HG03439 (cell line): ENCODE measurements around the gene SLX1A.
"Not testable (repeated sequence)": the region's sequence is repeated elsewhere in the genome, so short reads cannot be mapped to it uniquely, and the experiment has no call there.

ENCODE experiments used
- ATAC-seq: cut with Tn5 transposase; IDR thresholded peaks from one replicate; pipeline ENCODE4 v1.9.1; 2021; ENCODE audit warnings: mild to moderate bottlenecking, moderate library complexity; ENCODE audit not compliant: unreplicated experiment

Gene SLX1A

DNA sequence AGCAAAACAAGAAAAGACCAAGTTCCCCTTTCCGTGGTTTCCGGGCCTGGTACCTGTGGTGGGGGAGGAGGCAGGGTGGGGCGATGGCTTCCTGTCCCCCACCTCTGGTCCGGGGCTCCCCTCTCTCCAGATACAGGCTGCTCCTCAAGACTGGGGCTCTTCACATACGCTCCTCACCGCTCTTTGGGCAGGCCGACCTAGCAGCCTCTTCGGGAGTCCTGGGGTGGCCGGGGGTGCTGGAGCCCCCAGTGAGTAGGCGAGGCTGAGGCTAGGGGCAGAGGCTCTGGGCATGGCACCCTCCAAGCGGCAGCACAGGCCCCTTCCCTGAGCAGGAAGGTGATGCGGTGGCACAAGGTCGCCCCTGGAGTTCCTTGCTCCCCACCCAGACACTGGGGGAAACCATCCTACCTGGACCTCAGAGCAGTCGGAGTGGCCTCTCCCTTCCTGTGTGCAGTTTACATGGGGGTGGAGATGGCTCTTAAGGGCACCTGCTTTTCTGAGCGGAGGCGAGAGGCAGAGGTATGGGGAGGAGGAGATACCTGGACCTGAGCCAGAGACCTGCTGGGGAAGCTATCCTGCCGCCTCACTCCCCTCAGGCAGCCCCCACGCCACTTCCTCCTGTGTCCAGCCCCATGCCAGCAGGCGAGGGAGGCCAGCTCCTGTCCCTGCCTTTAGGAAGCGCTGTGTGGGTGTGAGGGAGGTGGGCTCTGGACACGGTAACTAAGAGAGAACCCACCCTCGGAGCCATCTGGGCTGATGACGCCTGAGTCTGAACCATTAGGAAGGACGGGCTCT lies 9.4 kb upstream of the SLX1A start:
- ATAC-seq, result peak; percentile 26

DNA sequence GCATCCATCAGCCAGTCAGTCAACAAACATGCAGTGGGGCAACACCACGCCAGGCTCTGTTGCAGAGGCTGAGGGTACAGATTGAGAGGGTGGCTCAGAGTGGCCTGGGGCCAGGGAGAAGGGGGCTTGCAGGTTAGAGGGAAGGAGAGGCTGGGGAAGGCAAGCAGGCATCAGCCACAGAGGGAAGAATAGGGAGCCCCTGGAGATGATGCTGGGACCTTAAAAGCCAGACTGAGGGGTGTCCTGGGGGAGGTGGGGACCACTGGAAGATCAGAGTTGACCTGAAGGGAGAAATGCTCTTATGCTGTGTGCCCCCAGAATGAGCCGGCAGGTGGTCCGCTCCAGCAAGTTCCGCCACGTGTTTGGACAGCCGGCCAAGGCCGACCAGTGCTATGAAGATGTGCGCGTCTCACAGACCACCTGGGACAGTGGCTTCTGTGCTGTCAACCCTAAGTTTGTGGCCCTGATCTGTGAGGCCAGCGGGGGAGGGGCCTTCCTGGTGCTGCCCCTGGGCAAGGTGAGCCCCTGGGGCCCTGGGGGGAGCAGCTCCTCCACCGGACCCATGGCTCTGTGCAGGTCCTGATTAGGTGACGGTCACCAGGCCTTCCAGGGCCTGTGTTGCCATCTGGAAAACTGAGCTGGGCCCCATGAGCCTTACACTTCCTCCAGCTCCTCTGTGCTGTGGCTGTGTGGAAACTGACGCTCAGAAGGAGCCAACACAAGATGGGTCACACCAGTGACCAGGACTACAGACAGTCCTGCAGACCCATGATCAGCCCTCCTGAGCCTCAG lies 8.6 kb upstream of the SLX1A start:
- ATAC-seq, result no peak

DNA sequence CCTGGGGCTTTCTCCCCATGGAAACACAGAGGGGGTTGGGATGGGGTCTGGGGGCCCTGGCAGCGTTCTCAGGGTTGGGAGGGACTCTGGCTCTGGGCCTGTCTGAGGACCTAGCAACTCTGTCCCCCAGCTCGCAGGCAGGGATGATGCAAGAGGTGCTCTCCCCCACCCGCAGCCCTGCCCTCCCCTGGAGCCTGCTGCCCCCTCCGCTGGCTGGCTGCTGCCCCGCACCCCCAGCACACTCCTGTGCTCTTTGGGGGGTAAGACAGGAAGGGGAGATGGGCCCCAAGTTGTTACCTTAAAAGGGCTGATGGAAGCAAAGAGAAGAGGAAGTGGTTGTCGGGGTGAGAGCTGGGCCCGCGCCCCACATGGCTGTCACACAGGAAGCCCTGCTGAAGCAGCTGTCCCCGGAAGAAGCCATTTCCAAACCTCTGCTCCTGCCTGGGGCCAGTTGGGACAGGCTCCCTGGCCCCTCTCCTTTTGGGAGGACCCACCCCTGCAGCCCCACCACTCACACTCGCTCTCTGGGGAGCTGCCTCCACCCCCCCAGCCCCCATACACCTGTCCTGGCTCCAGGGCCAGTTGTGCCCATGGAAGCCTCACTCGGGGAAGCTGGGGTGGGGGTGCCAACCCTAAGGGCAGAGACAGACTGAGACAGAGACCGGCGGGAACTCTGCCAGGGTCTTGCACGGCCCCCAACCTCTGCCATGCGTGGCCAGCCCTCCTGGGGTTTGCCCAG lies 7.8 kb upstream of the SLX1A start:
- ATAC-seq, result no peak

GRCh38 chr16:30186444-30186781 lies 7.3 kb upstream of the SLX1A start:
- ATAC-seq, result no peak

DNA sequence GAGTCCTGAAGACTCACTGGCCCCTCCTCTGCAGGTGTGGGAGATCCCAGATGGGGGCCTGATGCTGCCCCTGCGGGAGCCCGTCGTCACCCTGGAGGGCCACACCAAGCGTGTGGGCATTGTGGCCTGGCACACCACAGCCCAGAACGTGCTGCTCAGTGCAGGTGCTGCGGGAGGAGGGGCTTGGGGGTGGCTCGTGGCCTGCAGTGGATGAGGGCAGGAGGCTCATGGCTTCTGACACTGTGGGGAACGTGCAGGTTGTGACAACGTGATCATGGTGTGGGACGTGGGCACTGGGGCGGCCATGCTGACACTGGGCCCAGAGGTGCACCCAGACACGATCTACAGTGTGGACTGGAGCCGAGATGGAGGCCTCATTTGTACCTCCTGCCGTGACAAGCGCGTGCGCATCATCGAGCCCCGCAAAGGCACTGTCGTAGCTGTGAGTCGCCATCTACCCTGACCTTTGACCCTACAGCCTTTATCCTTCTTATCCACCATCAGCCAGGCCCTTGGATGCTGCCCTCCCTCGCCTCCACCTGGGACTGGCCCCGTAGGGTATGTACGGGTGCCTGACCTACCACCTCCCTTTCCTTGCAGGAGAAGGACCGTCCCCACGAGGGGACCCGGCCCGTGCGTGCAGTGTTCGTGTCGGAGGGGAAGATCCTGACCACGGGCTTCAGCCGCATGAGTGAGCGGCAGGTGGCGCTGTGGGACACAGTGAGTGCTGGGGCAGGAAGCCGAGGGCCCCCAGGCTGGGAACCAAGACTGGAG lies 6.7 kb upstream of the SLX1A start:
- no peak for ATAC-seq

GRCh38 chr16:30187556-30187865 lies 6.2 kb upstream of the SLX1A start:
- no peak for ATAC-seq

GRCh38 chr16:30187971-30188561 lies 5.6 kb upstream of the SLX1A start:
- ATAC-seq, result no peak

GRCh38 chr16:30191158-30191557 lies 2.5 kb upstream of the SLX1A start:
- not testable (repeated sequence) for ATAC-seq

DNA sequence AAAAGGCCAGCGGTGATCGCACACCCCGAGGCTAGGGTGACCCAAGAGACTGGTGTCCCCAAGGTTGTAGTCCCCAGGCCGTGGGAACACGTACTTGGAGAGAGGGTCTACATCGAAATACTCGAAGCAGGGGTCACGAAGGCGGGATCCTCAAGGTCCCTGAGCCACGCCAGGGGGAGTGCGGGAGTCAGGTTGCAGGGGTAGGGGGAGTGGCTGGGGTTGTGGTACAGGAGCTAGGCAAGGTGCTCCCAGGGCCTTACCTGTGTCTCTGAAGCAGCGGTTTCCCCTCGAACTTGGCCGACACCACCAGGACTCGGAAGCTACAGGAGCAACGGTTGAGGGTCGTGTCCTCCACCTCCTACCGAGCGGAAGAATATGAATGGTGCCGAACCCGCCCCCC lies 577 bp upstream of the SLX1A start:
- peak; percentile 12 for ATAC-seq

GRCh38 chr16:30194172-30194925 lies 674 bp downstream of the SLX1A start:
- ATAC-seq, result peak; percentile 49

GRCh38 chr16:30197001-30197400 lies 3.3 kb downstream of the SLX1A start:
- not testable (repeated sequence) for ATAC-seq

GRCh38 chr16:30199049-30199448 lies 5.4 kb downstream of the SLX1A start, which contains the start of gene SULT1A3:
Gene SULT1A3, plus strand, starts transcription at chr16:30199255. Its CDS starts 1,474 bp downstream, at chr16:30200729.
- ATAC-seq, result not testable (repeated sequence)

DNA sequence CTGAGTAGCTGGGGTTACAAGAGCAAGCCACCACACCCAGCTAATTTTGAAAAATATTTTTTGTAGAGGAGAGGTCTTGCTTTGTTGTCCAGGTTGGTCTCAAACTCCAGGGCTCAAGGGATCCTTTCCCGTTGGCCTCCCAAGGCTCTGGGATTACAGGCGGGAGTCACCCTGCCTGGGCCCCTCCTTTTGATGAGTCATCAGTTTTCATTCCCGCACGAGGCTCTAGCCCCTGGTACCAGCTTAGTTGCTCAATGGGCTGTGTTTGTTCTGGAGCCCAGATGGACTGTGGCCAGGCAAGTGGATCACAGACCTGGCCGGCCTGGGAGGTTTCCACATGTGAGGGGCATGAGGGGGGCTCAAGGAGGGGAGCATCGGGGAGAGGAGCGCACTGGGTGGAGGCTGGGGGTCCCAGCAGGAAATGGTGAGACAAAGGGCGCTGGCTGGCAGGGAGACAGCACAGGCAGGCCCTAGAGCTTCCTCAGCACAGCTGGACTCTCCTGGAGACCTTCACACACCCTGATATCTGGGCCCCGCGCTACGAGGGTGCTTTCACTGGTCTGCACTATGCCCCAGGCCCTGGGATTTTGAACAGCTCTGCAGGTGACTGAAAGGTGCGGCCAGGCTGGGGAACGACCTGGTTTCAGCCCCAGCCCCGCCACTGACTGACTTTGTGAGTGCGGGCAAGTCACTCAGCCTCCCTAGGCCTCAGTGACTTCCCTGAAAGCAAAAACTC lies 6.1 kb downstream of the SLX1A start:
- not testable (repeated sequence) for ATAC-seq

GRCh38 chr16:30205541-30206236 lies 12.0 kb downstream of the SLX1A start:
- not testable (repeated sequence) for ATAC-seq

DNA sequence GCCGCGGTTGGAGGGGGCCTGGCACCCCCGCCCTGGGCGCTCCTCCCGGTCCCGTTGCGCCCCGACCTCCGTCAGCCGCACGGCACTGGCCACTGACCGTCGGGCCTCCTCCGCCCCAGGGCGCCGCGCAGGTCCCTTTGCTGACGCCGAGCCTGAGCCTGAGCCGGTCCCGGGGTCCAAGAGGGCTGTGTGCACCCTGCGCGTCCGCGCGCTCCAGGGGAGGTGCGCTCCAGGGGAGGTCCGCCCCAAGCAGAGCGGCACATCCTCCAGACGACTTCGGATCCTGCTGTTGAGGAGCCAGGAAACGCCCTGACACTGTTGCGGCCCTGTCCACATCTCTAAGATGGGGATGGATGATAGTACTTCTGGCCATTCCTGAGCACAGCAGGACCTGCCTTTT lies 12.6 kb downstream of the SLX1A start:
- not testable (repeated sequence) for ATAC-seq

GRCh38 chr16:30207063-30207704 lies 13.5 kb downstream of the SLX1A start:
- ATAC-seq, result not testable (repeated sequence)

DNA sequence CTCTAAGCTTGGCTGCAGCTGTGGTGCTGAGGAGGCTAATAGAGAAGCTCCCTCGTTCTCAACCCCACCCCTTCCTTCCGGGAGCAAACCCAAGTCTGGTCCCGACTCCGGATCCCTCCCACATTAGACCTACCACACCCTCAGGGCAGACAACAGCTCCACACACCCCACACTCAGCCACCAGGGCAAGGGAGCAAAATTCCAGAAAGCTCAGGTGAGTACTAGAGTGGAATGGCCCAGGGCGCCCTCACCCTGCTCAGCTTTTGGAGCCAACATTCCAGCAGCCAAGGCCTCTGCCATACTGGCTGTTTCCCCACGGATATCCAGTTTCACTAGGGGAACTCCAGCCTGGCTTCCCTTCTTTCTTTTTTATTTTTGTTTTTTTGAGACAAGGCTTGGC lies 15.4 kb downstream of the SLX1A start:
- not testable (repeated sequence) for ATAC-seq

DNA sequence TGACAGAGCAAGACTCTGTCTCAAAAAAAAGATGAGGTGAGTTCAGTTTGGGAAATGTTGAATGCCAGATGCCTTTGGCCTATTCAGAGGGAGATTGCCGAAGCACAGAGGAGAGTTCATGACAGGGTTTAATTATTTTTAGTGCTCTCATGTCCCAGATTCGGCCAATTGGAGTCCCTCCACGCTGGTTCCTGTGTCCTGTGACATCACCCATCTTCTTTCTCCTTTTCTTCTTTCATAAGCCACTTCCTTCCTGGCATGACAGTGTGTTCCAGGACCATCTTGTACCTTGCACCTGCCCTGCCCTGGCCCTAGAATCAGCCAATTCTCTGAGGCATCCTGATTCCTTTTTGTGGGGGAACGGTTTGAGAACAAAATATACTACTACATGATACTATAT lies 17.7 kb downstream of the SLX1A start:
- not testable (repeated sequence) for ATAC-seq
